ENCODE results near the gene RBSN. TPM values are rescaled to one million over a fixed set of nuclear protein-coding genes. Genes with fewer than 3 reads are reported as not detected.

Gene RBSN
- total RNA-seq, 2 donors from 2014 or later, result 40.8 to 47.8 TPM

DNA sequence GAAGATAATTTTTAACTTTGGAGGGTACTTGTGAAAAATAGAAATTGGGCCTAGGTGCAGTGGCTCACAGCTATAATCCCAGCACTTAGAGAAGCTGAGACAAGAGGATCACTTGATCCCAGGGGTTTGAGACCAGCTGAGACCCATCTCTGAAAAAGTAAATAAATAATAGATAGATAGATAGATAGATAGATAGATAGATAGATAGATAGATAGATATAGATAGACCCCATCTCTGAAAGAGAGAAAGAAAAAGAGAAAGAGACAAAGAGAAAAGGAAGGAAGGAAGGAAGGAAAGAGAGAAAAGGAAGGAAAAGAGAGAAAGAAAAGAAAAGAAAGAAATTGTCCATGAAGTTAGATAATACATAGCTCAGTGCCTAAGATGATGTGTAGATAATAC lies 69.3 kb downstream of the RBSN start:
- Histone ChIP-seq H3K27ac (no peak overlapping the region), H3K27me3 (replicated peaks; ENCODE audit: insufficient read depth) (no peaks in the 10 kb centered on the region), H3K4me1 (ENCODE audit: control insufficient read depth in 1 of 2, low read depth in 2 of 2) (no peaks in the 10 kb centered on the region), H3K4me3 (no peak overlapping the region), H3K36me3 (peaks cover 43% of the 10 kb centered on the region), H3K9me3 (no peaks in the 10 kb centered on the region)
- DNase-seq (ENCODE audit: low spot score) (no peak), ATAC-seq (ENCODE audit: insufficient number of reproducible peaks, low FRiP score, low read depth) (no peak)
- TF ChIP-seq, protein P1, sequence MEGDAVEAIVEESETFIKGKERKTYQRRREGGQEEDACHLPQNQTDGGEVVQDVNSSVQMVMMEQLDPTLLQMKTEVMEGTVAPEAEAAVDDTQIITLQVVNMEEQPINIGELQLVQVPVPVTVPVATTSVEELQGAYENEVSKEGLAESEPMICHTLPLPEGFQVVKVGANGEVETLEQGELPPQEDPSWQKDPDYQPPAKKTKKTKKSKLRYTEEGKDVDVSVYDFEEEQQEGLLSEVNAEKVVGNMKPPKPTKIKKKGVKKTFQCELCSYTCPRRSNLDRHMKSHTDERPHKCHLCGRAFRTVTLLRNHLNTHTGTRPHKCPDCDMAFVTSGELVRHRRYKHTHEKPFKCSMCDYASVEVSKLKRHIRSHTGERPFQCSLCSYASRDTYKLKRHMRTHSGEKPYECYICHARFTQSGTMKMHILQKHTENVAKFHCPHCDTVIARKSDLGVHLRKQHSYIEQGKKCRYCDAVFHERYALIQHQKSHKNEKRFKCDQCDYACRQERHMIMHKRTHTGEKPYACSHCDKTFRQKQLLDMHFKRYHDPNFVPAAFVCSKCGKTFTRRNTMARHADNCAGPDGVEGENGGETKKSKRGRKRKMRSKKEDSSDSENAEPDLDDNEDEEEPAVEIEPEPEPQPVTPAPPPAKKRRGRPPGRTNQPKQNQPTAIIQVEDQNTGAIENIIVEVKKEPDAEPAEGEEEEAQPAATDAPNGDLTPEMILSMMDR (IDR thresholded peaks at IDR 0.05), result no peak

DNA sequence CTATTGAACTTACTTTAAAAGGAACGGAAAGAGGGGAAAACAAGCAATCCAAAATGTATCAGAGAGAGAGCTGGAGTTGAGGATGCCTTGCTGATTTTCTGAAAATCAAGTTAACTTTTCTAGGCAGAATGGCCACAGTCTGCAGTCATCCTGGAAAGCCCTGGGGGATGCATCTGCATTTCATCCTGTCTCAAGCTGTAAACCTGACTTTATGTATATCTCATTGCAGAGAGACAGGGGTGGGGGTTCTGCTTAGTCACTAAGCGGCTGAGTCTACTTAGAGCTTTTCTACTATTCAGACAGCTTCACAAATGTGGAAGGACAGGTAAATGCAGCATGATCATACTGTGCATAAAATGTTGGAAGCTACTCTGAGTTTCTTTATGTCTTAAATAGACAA lies 75.2 kb downstream of the RBSN start:
- Histone ChIP-seq H3K4me1 (ENCODE audit: control insufficient read depth in 1 of 2, low read depth in 2 of 2) (no peaks in the 10 kb centered on the region), H3K4me3 (no peak overlapping the region), H3K9me3 (no peaks in the 10 kb centered on the region), H3K36me3 (peaks cover 46% of the 10 kb centered on the region), H3K27me3 (replicated peaks; ENCODE audit: insufficient read depth) (no peaks in the 10 kb centered on the region), H3K27ac (no peak overlapping the region)
- TF ChIP-seq, protein P1 (IDR thresholded peaks at IDR 0.05), result no peak
- no peak for DNase-seq (ENCODE audit: low spot score)
- no peak for ATAC-seq (ENCODE audit: insufficient number of reproducible peaks, low FRiP score, low read depth)

DNA sequence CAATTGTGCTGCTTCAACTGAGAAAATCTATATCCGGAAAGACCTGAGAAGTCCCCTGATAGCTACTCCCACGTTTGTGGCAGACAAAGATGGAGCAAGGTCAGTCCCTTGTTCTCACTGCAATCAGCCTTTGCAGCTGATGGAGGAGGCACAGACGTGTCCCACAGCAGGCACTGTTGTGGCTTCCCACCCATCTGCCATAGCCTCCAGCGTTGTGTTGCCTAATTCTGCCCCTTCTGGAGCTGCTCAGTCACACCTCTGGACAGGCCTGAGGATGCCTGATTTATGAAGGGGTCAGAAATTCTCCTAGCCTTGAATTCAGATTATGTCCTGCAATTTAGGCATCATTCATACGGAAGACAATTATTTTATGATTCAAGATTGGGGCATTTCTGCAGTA lies 75.7 kb downstream of the RBSN start:
- Histone ChIP-seq H3K36me3 (peaks cover 47% of the 10 kb centered on the region), H3K27ac (no peak overlapping the region), H3K4me3 (no peak overlapping the region), H3K4me1 (ENCODE audit: control insufficient read depth in 1 of 2, low read depth in 2 of 2) (no peaks in the 10 kb centered on the region), H3K9me3 (no peaks in the 10 kb centered on the region), H3K27me3 (replicated peaks; ENCODE audit: insufficient read depth) (no peaks in the 10 kb centered on the region)
- TF ChIP-seq, protein P1 (IDR thresholded peaks at IDR 0.05), result no peak
- DNase-seq (ENCODE audit: low spot score), result no peak
- no peak for ATAC-seq (ENCODE audit: insufficient number of reproducible peaks, low FRiP score, low read depth)

Other genes with a start within 250 kb of the RBSN start
- 10 to 100 TPM; 43.5 to 79.1 TPM for gene NR2C2, start 151.6 kb downstream of the RBSN start, total RNA-seq
- gene MRPS25, start 33.8 kb downstream of the RBSN start, total RNA-seq, result 10 to 100 TPM; 13.8 to 31.0 TPM
- gene CAPN7, start 107.1 kb upstream of the RBSN start, total RNA-seq, result 10 to 100 TPM; 40.1 to 73.8 TPM
- 10 to 100 TPM; 47.2 to 82.4 TPM for gene SH3BP5, start 233.4 kb upstream of the RBSN start, total RNA-seq